K562 (cell line): ENCODE results near the gene AIRE.

Experiments used
- CCNT2 ChIP-seq: IDR thresholded peaks from 2 replicates; pipeline ENCODE4 v1.6.1; 2011; ENCODE audit warnings: borderline replicate concordance, low read depth, mild to moderate bottlenecking, moderate library complexity, mixed read lengths, low read length; ENCODE audit not compliant: insufficient read length; ENCODE audit errors: extremely low read depth
- HNRNPUL1 ChIP-seq: fragments of 200-400 bp; formaldehyde crosslinking; IDR thresholded peaks from 2 replicates; pipeline ENCODE4 v1.6.1; 2017; ENCODE audit warnings: low read length
- PATZ1 ChIP-seq: fragments of 250-450 bp; sonication (Bioruptor Pico); IDR thresholded peaks from 2 replicates; pipeline ENCODE4 v1.5.0; 2020; ENCODE audit warnings: mild to moderate bottlenecking, borderline replicate concordance
- PHF8 ChIP-seq: fragments of 200-600 bp; sonication (generic); IDR thresholded peaks from 2 replicates; pipeline ENCODE4 v1.6.1; 2012; ENCODE audit warnings: mixed run types, mild to moderate bottlenecking, inconsistent platforms, low read length, moderate library complexity, borderline replicate concordance
- RAD21 ChIP-seq, 2 experiments: fragments of 250-450 bp in 1 of 2; fragments of 450-650 bp in 1 of 2; sonication (Bioruptor Pico) in 1 of 2; formaldehyde crosslinking in 1 of 2; IDR thresholded peaks in 1 of 2; conservative IDR thresholded peaks in 1 of 2; 2 replicates each; pipeline versions ENCODE4 v1.4.0 to v1.8.0; 2020 to 2022; ENCODE audit warnings: mild to moderate bottlenecking in 2 of 2, moderate library complexity in 1 of 2

GRCh38 chr21:44317241-44317782 lies 31.6 kb downstream of the AIRE start:
- no peak for TF ChIP-seq CCNT2
- TF ChIP-seq RAD21 (CRISPR knock-in tag; conservative IDR thresholded peaks at IDR 0.05 in 1 of 2, IDR thresholded peaks at IDR 0.05 in 1 of 2) = no peak
- TF ChIP-seq PHF8 = no peak
- TF ChIP-seq HNRNPUL1 = no peak
- TF ChIP-seq PATZ1 = no peak
